HepG2 (cell line): ENCODE measurements around the gene CRIP1. TPM values are rescaled to one million over a fixed set of nuclear protein-coding genes. Genes with fewer than 3 reads are reported as not detected.

Experiments
- ARHGAP35 ChIP-seq: sonication (generic); formaldehyde crosslinking; IDR thresholded peaks from 2 replicates; pipeline ENCODE4 v1.9.0; 2022; ENCODE audit warnings: mild to moderate bottlenecking, inconsistent platforms, moderate library complexity, missing genetic modification reagents, borderline replicate concordance
- ATRX ChIP-seq: sonication (generic); formaldehyde crosslinking; IDR thresholded peaks from 2 replicates; pipeline ENCODE4 v1.4.0; 2020; ENCODE audit warnings: missing genetic modification reagents, borderline replicate concordance
- BRCA1 ChIP-seq: sonication (generic); formaldehyde crosslinking; IDR thresholded peaks from 2 replicates; pipeline ENCODE4 v1.4.0; 2020; ENCODE audit warnings: missing genetic modification reagents
- CBX2 ChIP-seq, 2 experiments: fragments of 200-600 bp in 1 of 2; sonication (generic); formaldehyde crosslinking in 1 of 2; IDR thresholded peaks; 2 replicates each; pipeline versions ENCODE4 v1.7.0 to v1.8.1; 2018 to 2022; ENCODE audit warnings: low read depth in 2 of 2, low read length in 1 of 2, mild to moderate bottlenecking in 1 of 2, missing genetic modification reagents in 1 of 2
- DMAP1 ChIP-seq: IDR thresholded peaks from 2 replicates; pipeline ENCODE4 v1.6.1; 2016
- EEA1 ChIP-seq: sonication (generic); formaldehyde crosslinking; IDR thresholded peaks from 2 replicates; pipeline ENCODE4 v1.5.1; 2020; ENCODE audit warnings: mild to moderate bottlenecking, missing genetic modification reagents, borderline replicate concordance
- HIVEP1 ChIP-seq: sonication (generic); formaldehyde crosslinking; IDR thresholded peaks from 2 replicates; pipeline ENCODE4 v1.4.0; 2020; ENCODE audit warnings: mild to moderate bottlenecking, missing genetic modification reagents
- HNRNPH1 ChIP-seq: fragments of 200-400 bp; formaldehyde crosslinking; optimal IDR thresholded peaks from 2 replicates; pipeline ENCODE3; 2017; ENCODE audit warnings: mild to moderate bottlenecking, low read depth, low read length
- IRF2 ChIP-seq: IDR thresholded peaks from 2 replicates; pipeline ENCODE4 v1.6.1; 2018; ENCODE audit warnings: missing genetic modification reagents, missing compliant biosample characterization
- ISX ChIP-seq: sonication (generic); formaldehyde crosslinking; conservative IDR thresholded peaks from 2 replicates; pipeline ENCODE4 v1.5.0; 2020; ENCODE audit warnings: missing genetic modification reagents
- JARID2 ChIP-seq: sonication (generic); formaldehyde crosslinking; IDR thresholded peaks from 2 replicates; pipeline ENCODE4 v1.8.1; 2023; ENCODE audit warnings: missing genetic modification reagents, inconsistent platforms; ENCODE audit not compliant: insufficient replicate concordance
- MXD4 ChIP-seq: IDR thresholded peaks from 2 replicates; pipeline ENCODE4 v1.6.1; 2016; ENCODE audit warnings: mild to moderate bottlenecking, missing biosample characterization, missing genetic modification reagents
- PHF21A ChIP-seq: sonication (generic); formaldehyde crosslinking; IDR thresholded peaks from 2 replicates; pipeline ENCODE4 v1.5.0; 2020; ENCODE audit warnings: mild to moderate bottlenecking, missing genetic modification reagents
- SRF ChIP-seq: IDR thresholded peaks from 2 replicates; pipeline ENCODE4 v1.6.1; 2011; ENCODE audit warnings: mild to moderate bottlenecking, low read depth, low read length, moderate library complexity
- SYNCRIP ChIP-seq: fragments of 200-400 bp; formaldehyde crosslinking; IDR thresholded peaks from 2 replicates; pipeline ENCODE4 v1.6.1; 2018; ENCODE audit warnings: mild to moderate bottlenecking, low read depth, low read length; ENCODE audit not compliant: insufficient read depth
- TBP ChIP-seq: sonication (generic); formaldehyde crosslinking; IDR thresholded peaks from 2 replicates; pipeline ENCODE4 v1.5.0; 2020; ENCODE audit warnings: missing genetic modification reagents
- ZBTB20 ChIP-seq: sonication (generic); formaldehyde crosslinking; IDR thresholded peaks from 2 replicates; pipeline ENCODE4 v1.8.1; 2023; ENCODE audit warnings: missing genetic modification reagents, low read depth, mild to moderate bottlenecking, borderline replicate concordance
- ZNF138 ChIP-seq: sonication (generic); formaldehyde crosslinking; IDR thresholded peaks from 2 replicates; pipeline ENCODE4 v1.5.0; 2020; ENCODE audit warnings: mild to moderate bottlenecking, low read depth, missing genetic modification reagents
- ZNF17 ChIP-seq: sonication (generic); formaldehyde crosslinking; IDR thresholded peaks from 2 replicates; pipeline ENCODE4 v1.5.0; 2020; ENCODE audit warnings: mild to moderate bottlenecking, missing genetic modification reagents
- ZNF207 ChIP-seq: fragments of 450-650 bp; IDR thresholded peaks from 2 replicates; pipeline ENCODE4 v1.6.1; 2016; ENCODE audit warnings: antibody characterized with exemption, borderline replicate concordance
- ZNF614 ChIP-seq: IDR thresholded peaks from 2 replicates; pipeline ENCODE4 v1.6.1; 2018; ENCODE audit warnings: missing biosample characterization, missing genetic modification reagents, inconsistent platforms, borderline replicate concordance
- ZNF670 ChIP-seq: sonication (generic); formaldehyde crosslinking; IDR thresholded peaks from 2 replicates; pipeline ENCODE4 v1.8.0; 2022; ENCODE audit warnings: mild to moderate bottlenecking, missing genetic modification reagents, borderline replicate concordance
- ZNF883 ChIP-seq: sonication (generic); formaldehyde crosslinking; IDR thresholded peaks from 2 replicates; pipeline ENCODE4 v1.5.1; 2020; ENCODE audit warnings: mild to moderate bottlenecking, missing genetic modification reagents; ENCODE audit errors: not compliant biosample characterization
- ZSCAN22 ChIP-seq: sonication (generic); formaldehyde crosslinking; IDR thresholded peaks from 2 replicates; pipeline ENCODE4 v1.4.0; 2020; ENCODE audit warnings: mild to moderate bottlenecking, missing genetic modification reagents
- polyA plus RNA-seq, 8 experiments: library from polyadenylated mRNA; depleted of rRNA in 3 of 8; stranded (reverse) in 7 of 8; unstranded in 1 of 8; fragments of >200 nt; fragmentation: Illumina TruSeq in 4 of 8; extraction: Trizol in 4 of 8; gene quantifications; 2 replicates each; pipeline versions ENCODE4 v1.2.1 to v1.2.3, GENCODE V29; 2011 to 2016; ENCODE audit warnings: low read depth in 4 of 8, missing spikeins in 1 of 8, mixed read lengths in 1 of 8; ENCODE audit not compliant: insufficient read depth in 1 of 8
- total RNA-seq, 5 experiments: library from RNA; depleted of rRNA; stranded (reverse); fragments of >200 nt; fragmentation: Illumina TruSeq; extraction: Trizol; gene quantifications; 2 replicates each; pipeline ENCODE4 v1.2.3, GENCODE V29; 2016; ENCODE audit warnings: low read depth in 1 of 5
- TF ChIP-seq, protein P1 (sequence below): sonication (generic); formaldehyde crosslinking; IDR thresholded peaks from 2 replicates; pipeline ENCODE4 v1.5.0; 2020; ENCODE audit warnings: missing genetic modification reagents
- TF ChIP-seq, protein P2 (sequence below): sonication (generic); formaldehyde crosslinking; IDR thresholded peaks from 2 replicates; pipeline ENCODE4 v1.5.0; 2020; ENCODE audit warnings: missing genetic modification reagents
- TF ChIP-seq, protein P3 (sequence below): IDR thresholded peaks from 2 replicates; pipeline ENCODE4 v1.6.1; 2016; ENCODE audit warnings: missing biosample characterization, missing genetic modification reagents, low read depth
- TF ChIP-seq, protein P4 (sequence below): sonication (generic); formaldehyde crosslinking; IDR thresholded peaks from 2 replicates; pipeline ENCODE4 v1.4.0; 2020; ENCODE audit warnings: missing genetic modification reagents, borderline replicate concordance

Gene CRIP1
- total and polyA plus RNA-seq, 2 of the 13 experiments (the other 11 are each of a cell fraction or from before 2014, with no cell fraction given) = 53.9 to 59.5 TPM

DNA sequence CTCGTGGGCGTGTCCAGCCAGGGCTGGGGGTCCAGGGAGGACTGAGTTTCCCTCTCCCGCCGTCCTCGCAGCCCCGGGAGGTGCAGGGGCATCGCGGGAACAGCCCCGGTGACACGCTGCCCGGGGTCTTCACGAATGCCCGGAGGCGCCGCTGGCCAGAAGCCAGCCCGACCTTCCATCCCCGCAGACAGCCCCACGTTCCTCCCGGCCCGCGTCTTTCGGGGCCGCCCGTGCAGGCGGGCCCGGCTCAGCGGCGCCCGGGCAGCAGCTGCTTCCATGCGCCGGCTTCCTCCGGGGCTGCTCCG is 3.5 kb downstream of the CRIP1 start (continued):
- TF ChIP-seq JARID2 (CRISPR knock-in tag) (no peak), HIVEP1 (no peak), ZNF614 (CRISPR knock-in tag) (no peak), ZNF207 (no peak), BRCA1 (CRISPR knock-in tag) (no peak), ZNF138 (CRISPR knock-in tag) (no peak), CBX2 (IDR thresholded peaks at IDR 0.05; ENCODE audit: low read depth, low read length) (0 out of 2 replicates have a peak, but pooled peaks have one; percentile 9), CBX2 (CRISPR knock-in tag; IDR thresholded peaks at IDR 0.05; ENCODE audit: low read depth) (no peak), MXD4 (CRISPR knock-in tag) (no peak), PHF21A (CRISPR knock-in tag) (no peak), HNRNPH1 (no peak), ZBTB20 (CRISPR knock-in tag) (no peak), EEA1 (CRISPR knock-in tag) (no peak), ATRX (CRISPR knock-in tag) (no peak), SRF (no peak), ISX (no peak), ARHGAP35 (CRISPR knock-in tag) (no peak), DMAP1 (CRISPR knock-in tag) (no peak), ZNF17 (CRISPR knock-in tag) (no peak), SYNCRIP (no peak), ZNF670 (CRISPR knock-in tag) (no peak), IRF2 (CRISPR knock-in tag) (no peak), ZSCAN22 (CRISPR knock-in tag) (no peak), ZNF883 (CRISPR knock-in tag) (no peak), TBP (CRISPR knock-in tag) (no peak)
- TF ChIP-seq, protein P1, sequence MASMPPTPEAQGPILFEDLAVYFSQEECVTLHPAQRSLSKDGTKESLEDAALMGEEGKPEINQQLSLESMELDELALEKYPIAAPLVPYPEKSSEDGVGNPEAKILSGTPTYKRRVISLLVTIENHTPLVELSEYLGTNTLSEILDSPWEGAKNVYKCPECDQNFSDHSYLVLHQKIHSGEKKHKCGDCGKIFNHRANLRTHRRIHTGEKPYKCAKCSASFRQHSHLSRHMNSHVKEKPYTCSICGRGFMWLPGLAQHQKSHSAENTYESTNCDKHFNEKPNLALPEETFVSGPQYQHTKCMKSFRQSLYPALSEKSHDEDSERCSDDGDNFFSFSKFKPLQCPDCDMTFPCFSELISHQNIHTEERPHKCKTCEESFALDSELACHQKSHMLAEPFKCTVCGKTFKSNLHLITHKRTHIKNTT (CRISPR knock-in tag) = no peak
- TF ChIP-seq, protein P2, sequence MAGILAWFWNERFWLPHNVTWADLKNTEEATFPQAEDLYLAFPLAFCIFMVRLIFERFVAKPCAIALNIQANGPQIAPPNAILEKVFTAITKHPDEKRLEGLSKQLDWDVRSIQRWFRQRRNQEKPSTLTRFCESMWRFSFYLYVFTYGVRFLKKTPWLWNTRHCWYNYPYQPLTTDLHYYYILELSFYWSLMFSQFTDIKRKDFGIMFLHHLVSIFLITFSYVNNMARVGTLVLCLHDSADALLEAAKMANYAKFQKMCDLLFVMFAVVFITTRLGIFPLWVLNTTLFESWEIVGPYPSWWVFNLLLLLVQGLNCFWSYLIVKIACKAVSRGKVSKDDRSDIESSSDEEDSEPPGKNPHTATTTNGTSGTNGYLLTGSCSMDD (CRISPR knock-in tag) = no peak
- TF ChIP-seq, protein P3, sequence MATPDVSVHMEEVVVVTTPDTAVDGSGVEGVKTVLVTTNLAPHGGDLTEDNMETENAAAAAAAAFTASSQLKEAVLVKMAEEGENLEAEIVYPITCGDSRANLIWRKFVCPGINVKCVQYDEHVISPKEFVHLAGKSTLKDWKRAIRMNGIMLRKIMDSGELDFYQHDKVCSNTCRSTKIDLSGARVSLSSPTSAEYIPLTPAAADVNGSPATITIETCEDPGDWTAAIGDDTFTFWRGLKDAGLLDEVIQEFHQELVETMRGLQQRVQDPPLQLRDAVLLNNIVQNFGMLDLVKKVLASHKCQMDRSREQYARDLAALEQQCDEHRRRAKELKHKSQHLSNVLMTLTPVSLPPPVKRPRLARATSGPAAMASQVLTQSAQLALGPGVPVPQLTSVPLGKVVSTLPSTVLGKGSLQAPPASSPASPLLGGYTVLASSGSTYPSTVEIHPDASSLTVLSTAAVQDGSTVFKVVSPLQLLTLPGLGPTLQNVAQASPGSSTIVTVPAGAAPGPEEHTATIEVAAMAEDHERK (CRISPR knock-in tag) = no peak
- TF ChIP-seq, protein P4, sequence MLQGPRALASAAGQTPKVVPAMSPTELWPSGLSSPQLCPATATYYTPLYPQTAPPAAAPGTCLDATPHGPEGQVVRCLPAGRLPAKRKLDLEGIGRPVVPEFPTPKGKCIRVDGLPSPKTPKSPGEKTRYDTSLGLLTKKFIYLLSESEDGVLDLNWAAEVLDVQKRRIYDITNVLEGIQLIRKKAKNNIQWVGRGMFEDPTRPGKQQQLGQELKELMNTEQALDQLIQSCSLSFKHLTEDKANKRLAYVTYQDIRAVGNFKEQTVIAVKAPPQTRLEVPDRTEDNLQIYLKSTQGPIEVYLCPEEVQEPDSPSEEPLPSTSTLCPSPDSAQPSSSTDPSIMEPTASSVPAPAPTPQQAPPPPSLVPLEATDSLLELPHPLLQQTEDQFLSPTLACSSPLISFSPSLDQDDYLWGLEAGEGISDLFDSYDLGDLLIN (CRISPR knock-in tag) = no peak
